ENCODE data around the gene HYDIN. TPM values are rescaled to one million over a fixed set of nuclear protein-coding genes. Genes with fewer than 3 reads are reported as not detected.

Gene HYDIN
- total and polyA plus RNA-seq, 9 of the 15 experiments (the other 6 are each of a cell fraction or from before 2014, with no cell fraction given) = 0.08 to 0.43 (median 0.14) TPM; not detected in 1

DNA sequence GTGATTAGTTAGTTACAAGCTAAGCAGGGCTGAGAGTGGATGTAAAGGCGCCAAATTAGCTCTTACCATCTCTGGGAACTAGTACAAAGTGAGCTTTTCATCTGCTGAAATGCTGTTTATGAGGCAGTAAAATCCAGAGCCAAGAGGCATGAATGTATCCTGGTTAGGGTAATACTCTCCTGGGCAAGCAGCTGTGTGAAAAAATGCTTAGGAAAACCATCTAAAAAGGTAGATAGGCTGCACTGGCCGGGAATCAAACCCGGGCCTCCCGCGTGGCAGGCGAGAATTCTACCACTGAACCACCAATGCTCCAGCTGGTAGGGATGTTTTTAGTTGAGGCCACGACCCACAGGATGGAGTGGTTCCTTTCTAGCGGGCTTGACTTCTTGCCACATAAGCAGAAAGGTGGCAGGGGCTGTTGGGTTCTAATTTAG lies 452.5 kb downstream of the HYDIN start:
- Histone ChIP-seq H2AFZ (ENCODE audit: low read depth, low read length) (no peak overlapping the region), H3K9ac (ENCODE audit: insufficient read depth in 1 of 2, low read depth in 2 of 2, low read length in 2 of 2) (no peak overlapping the region), H3K4me3 (no peak overlapping the region), H3K4me2 (ENCODE audit: insufficient read depth, low read length) (no peak overlapping the region), H4K20me1 (replicated peaks; ENCODE audit: control insufficient read depth, insufficient read depth, low read length) (no peaks in the 10 kb centered on the region), H3K27ac (ENCODE audit: extremely low read depth, low read depth, low read length) (no peak overlapping the region), H3K9me3 (replicated peaks; ENCODE audit: control insufficient read depth, insufficient read depth, low read depth, low read length) (peaks cover 3% of the 10 kb centered on the region; the same call in 1 of the 2 replicates), H3K27me3 (ENCODE audit: control insufficient read depth in 2 of 2, insufficient read depth in 2 of 2, low read length in 2 of 2) (no peaks in the 10 kb centered on the region), H3K36me3 (ENCODE audit: control insufficient read depth, insufficient read depth, low read length) (peaks cover 66% of the 10 kb centered on the region; the same call in 2 of the 3 replicates), H3K79me2 (ENCODE audit: control insufficient read depth, insufficient read depth, low read length) (no peaks in the 10 kb centered on the region), H3K4me1 (replicated peaks in 1 of 2; ENCODE audit: control insufficient read depth in 2 of 2, insufficient read depth in 2 of 2, low read length in 2 of 2) (no peaks in the 10 kb centered on the region), H3K9me1 (ENCODE audit: control insufficient read depth, insufficient read depth, low read length) (no peaks in the 10 kb centered on the region)
- ChIA-PET CTCF (ENCODE audit: low intra/inter-chr PET ratio) (no interaction called here), POLR2A (no interaction called here)
- BruUV-seq (replicated peaks) = no TSS peak
- no peak for FAIRE-seq
- WGBS (ENCODE audit: insufficient coverage, low coverage, missing lambda C conversion rate) = 91% methylated on average over 8 of the region's 8 CpGs
- in situ Hi-C loops (cut with MboI) = no loop called here
- intact Hi-C loops (cut with micrococcal nuclease) = loop anchor here (10.0 kb wide), 1 partner anchor 403 kb away; no protein-coding TSS in a partner anchor
- DNase-seq (ENCODE audit: extremely low read depth in 1 of 4, low spot score in 3 of 4) = no peak
- TF ChIP-seq POLR3A (IDR thresholded peaks at IDR 0.05; ENCODE audit: borderline replicate concordance, extremely low read depth, insufficient read depth, insufficient read length) (peak; percentile 66), DNMT1 (IDR thresholded peaks at IDR 0.05) (no peak)
- ATAC-seq = no peak

GRCh38 chr16:70777496-70777895 lies 453.0 kb downstream of the HYDIN start:
- H4K20me1 ChIP-seq (replicated peaks; ENCODE audit: control insufficient read depth, insufficient read depth, low read length) = no peaks in the 10 kb centered on the region
- POLR2A ChIA-PET = no interaction called here
- H3K9ac ChIP-seq (ENCODE audit: insufficient read depth in 1 of 2, low read depth in 2 of 2, low read length in 2 of 2) = no peak overlapping the region
- 97% methylated on average over 7 of the region's 9 CpGs for WGBS (ENCODE audit: insufficient coverage, low coverage, missing lambda C conversion rate)
- intact Hi-C loops (cut with micrococcal nuclease) (loop anchor here (10.0 kb wide), 1 partner anchor 403 kb away; no protein-coding TSS in a partner anchor), in situ Hi-C loops (cut with MboI) (no loop called here)
- no peak overlapping the region for H3K4me3 ChIP-seq
- no peak for TF ChIP-seq CBFB (CRISPR knock-in tag; IDR thresholded peaks at IDR 0.05)
- H3K27ac ChIP-seq (ENCODE audit: extremely low read depth, low read depth, low read length) = no peak overlapping the region
- no peak overlapping the region for H3K4me2 ChIP-seq (ENCODE audit: insufficient read depth, low read length)
- peaks cover 3% of the 10 kb centered on the region; the same call in 1 of the 2 replicates for H3K9me3 ChIP-seq (replicated peaks; ENCODE audit: control insufficient read depth, insufficient read depth, low read depth, low read length)
- ATAC-seq = no peak
- H3K79me2 ChIP-seq (ENCODE audit: control insufficient read depth, insufficient read depth, low read length) = no peaks in the 10 kb centered on the region
- DNase-seq (ENCODE audit: extremely low read depth in 1 of 4, low spot score in 3 of 4) = no peak
- H3K9me1 ChIP-seq (ENCODE audit: control insufficient read depth, insufficient read depth, low read length) = no peaks in the 10 kb centered on the region
- CTCF ChIA-PET (ENCODE audit: low intra/inter-chr PET ratio) = no interaction called here
- H3K4me1 ChIP-seq (replicated peaks in 1 of 2; ENCODE audit: control insufficient read depth in 2 of 2, insufficient read depth in 2 of 2, low read length in 2 of 2) = no peaks in the 10 kb centered on the region; a peak in 1 of 5 replicates
- no peaks in the 10 kb centered on the region for H3K27me3 ChIP-seq (ENCODE audit: control insufficient read depth in 2 of 2, insufficient read depth in 2 of 2, low read length in 2 of 2)
- no peak overlapping the region for H2AFZ ChIP-seq (ENCODE audit: low read depth, low read length)
- FAIRE-seq = no peak
- H3K36me3 ChIP-seq (ENCODE audit: control insufficient read depth, insufficient read depth, low read length) = peaks cover 65% of the 10 kb centered on the region; the same call in 2 of the 3 replicates
- no TSS peak for BruUV-seq (replicated peaks)
